NCI-H524 (cell line): Measurements from ENCODE around the gene SPRY2.
"Not testable (repeated sequence)": the region's sequence is repeated elsewhere in the genome, so short reads cannot be mapped to it uniquely, and the experiment has no call there.

ENCODE experiments used
- DNase-seq, 2 experiments: peaks; one replicate each; lab custom pipeline; 2025; lab: John Stamatoyannopoulos, UW

The SPRY2 gene

GRCh38 chr13:80348750-80349149, 7.8 kb upstream of the SPRY2 start:
- no peak for DNase-seq

- DNase-seq: no peak
Observed at GRCh38 chr13:80348314-80348713, 7.4 kb upstream of the SPRY2 start.

GRCh38 chr13:80345771-80346510, 5.0 kb upstream of the SPRY2 start:
- peak; percentile 3 to 13 for DNase-seq

GRCh38 chr13:80344032-80344431, 3.1 kb upstream of the SPRY2 start:
- not testable (repeated sequence) for DNase-seq

- DNase-seq: peak; percentile 60 to 67
Observed at GRCh38 chr13:80342471-80343371, 1.8 kb upstream of the SPRY2 start.

- peak; percentile 50 to 85 for DNase-seq
Observed at GRCh38 chr13:80341756-80342370, 937 bp upstream of the SPRY2 start.

- DNase-seq: peak in 1 of 2 experiments; percentile 46
Observed at GRCh38 chr13:80340651-80341100, 250 bp downstream of the SPRY2 start.

GRCh38 chr13:80339912-80340650, 845 bp downstream of the SPRY2 start:
- DNase-seq: peak; percentile 46 to 53

- DNase-seq: peak in 1 of 2 experiments; percentile 18
Observed at GRCh38 chr13:80339563-80339911, 1.4 kb downstream of the SPRY2 start.

- DNase-seq: peak; percentile 37 to 72
Observed at GRCh38 chr13:80338781-80339562, 2.0 kb downstream of the SPRY2 start.

GRCh38 chr13:80337288-80338081, 3.4 kb downstream of the SPRY2 start:
- no peak for DNase-seq

- DNase-seq: no peak
Observed at GRCh38 chr13:80336776-80337287, 4.1 kb downstream of the SPRY2 start.

- no peak for DNase-seq
Observed at GRCh38 chr13:80336370-80336769, 4.6 kb downstream of the SPRY2 start.

GRCh38 chr13:80334597-80335260, 6.2 kb downstream of the SPRY2 start:
- no peak for DNase-seq

- no peak for DNase-seq
Observed at GRCh38 chr13:80331984-80332383, 8.9 kb downstream of the SPRY2 start.

- DNase-seq: no peak
Observed at GRCh38 chr13:80329250-80329649, 11.7 kb downstream of the SPRY2 start.

- no peak for DNase-seq
Observed at GRCh38 chr13:80319004-80319403, 21.9 kb downstream of the SPRY2 start.

- DNase-seq: no peak
Observed at GRCh38 chr13:80314711-80315653, 25.9 kb downstream of the SPRY2 start.
